ENCODE results near the gene PLEKHM2.

PLEKHM2 gene

DNA sequence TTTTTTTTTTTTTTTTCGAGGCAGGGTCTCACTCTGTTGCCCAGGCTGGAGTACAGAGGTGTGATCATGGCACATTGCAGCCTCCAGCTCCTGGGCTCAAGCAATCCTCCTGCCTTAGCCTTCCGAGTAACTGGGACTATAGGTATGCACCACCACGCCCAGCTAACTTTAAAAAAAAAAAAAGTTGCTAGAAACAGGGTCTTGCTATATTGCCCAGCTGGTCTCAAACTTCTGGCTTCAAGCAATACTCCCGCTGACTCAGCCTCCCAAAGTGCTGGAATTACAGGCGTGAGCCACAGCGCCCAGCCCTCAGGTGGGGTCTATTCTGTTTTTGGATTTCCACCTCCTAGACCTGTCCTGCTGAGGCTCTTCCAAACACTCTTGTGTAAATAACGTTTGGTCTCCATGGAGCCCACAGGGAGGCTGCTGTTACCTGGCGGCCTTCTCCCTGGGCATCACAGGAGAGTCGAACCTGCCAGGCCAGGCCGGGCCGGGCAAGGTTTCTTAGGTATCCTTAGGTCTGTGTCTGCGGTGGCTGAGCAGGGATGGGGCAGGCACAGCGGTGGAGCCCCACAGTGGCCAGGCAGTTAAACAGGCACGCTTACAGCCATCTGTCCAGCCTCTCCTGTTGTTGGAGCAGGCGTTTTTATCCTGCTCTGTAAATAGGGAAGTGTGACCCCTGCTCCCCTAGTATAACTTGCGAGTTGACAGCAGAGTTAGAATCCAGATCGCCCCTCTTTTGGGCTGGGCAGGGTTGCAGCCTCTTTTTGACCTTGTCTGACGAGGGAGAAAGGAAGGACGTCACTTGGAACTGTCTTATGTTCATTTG is 18.8 kb downstream of the PLEKHM2 start:
- DNase-seq (ENCODE audit: low read depth) = no peak

DNA sequence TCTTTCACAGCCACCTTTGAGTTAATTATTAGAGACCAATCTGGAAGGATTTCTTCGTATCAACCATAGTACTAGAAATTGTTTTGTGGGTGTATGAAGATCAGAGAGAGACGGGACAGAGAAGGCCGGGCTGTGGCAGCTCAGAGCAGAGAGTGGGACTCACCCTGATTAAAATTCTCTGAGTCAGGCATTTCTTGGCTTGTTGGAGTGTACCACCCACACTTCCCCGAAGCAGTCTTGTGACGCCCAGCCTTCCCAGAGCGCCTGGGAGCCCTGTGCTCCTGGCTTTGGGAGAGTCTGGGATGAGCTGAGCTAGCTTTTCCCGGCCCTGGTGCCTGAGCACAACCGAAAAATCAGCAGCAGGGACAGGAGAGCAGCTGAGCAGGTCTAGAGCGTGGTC is 19.4 kb downstream of the PLEKHM2 start:
- peak; percentile 98 for DNase-seq (ENCODE audit: low read depth)

- DNase-seq (ENCODE audit: low read depth) = no peak
Measured at GRCh38 chr1:15704526-15705183, 20.5 kb downstream of the PLEKHM2 start.

GRCh38 chr1:15705184-15705566 is 21.1 kb downstream of the PLEKHM2 start:
- DNase-seq (ENCODE audit: low read depth) = no peak

DNA sequence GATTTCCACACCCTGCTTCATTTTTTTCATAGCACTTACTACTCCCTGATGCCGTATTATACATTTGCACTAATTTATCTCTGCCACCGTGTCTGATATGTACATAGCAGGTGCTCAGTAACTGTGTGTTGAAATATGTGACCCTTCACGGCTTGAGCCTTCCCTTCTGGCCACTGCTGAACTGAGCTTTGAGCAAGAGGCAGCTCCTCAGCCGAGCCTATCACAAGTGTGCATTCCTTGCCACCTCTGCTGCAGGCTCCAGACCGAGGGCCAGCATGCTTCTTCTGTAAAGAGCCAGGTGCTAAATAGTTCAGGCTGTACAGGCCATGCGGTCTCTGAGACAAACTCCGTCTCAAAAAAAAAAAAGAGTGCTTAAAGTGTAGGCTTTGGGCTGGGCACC is 22.6 kb downstream of the PLEKHM2 start:
- no peak for DNase-seq (ENCODE audit: low read depth)

GRCh38 chr1:15707239-15707925 is 23.3 kb downstream of the PLEKHM2 start:
- DNase-seq (ENCODE audit: low read depth) = no peak

DNA sequence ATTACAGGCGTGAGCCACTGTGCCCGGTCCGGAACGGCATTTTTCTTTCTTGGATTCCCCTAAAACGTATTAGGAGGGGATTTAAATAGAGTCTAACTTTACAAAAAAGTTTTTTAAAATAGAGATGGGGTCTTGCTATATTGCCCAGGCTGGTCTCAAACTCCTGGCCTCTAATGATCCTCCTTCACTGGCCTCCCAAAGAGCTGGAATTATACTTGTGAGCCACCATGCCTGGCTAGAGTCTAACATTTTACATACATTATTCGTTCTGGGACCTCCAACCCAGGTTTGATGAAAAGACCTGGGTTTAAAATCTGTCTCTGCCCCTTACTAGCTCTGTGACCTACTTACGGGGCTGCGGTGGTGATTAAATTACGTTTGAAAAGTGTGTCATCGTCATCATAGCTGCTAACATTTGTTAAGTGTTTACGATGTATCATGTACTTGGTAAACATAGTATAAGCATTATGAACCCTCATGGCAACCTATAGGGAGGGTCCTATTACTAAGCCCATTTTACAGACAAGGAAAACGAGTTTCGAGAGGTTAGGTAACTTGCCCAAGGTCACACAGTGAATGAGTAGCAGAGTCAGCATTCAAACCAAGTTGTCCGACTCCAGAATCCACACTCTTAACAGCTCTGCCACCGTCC is 24.5 kb downstream of the PLEKHM2 start:
- DNase-seq (ENCODE audit: low read depth) = no peak

DNA sequence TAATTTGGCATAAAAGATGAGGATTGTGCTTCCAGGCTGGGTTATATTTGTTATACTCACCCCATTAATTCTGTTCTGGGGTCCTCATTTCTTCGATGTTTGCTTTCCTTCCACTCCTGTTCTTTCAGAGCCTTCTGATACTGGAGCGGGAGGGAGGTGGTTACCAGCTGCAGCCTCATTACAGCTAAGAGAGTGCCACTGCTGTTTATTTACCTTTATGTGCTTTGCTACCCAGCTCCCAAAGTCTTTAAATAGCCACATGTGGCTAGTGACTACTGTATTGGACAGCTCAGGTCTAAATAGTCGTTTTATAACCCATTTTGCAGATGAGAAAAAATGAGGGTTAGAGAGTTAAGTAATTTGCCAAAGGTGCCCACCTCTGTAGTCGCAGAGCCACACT is 25.1 kb downstream of the PLEKHM2 start:
- DNase-seq (ENCODE audit: low read depth) = no peak

DNA sequence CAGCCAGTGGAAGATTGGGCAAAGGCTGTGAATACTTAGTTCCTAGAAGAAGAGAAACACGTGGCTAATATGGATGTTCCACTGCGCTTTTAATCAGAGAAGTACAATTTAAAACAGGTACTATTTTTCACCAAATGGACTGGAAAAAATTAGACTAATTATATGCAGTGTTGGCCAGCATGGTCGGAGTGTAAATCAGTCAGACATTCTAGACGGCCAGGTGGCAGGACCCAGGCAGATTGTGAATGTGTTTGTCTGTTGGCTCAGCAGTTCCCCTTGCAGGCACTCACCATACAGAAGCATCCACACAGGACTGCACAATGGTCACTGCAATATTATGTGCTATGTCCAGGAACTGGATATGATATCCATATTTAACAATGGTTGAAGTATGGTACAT is 28.0 kb downstream of the PLEKHM2 start:
- DNase-seq (ENCODE audit: low read depth) = no peak

DNA sequence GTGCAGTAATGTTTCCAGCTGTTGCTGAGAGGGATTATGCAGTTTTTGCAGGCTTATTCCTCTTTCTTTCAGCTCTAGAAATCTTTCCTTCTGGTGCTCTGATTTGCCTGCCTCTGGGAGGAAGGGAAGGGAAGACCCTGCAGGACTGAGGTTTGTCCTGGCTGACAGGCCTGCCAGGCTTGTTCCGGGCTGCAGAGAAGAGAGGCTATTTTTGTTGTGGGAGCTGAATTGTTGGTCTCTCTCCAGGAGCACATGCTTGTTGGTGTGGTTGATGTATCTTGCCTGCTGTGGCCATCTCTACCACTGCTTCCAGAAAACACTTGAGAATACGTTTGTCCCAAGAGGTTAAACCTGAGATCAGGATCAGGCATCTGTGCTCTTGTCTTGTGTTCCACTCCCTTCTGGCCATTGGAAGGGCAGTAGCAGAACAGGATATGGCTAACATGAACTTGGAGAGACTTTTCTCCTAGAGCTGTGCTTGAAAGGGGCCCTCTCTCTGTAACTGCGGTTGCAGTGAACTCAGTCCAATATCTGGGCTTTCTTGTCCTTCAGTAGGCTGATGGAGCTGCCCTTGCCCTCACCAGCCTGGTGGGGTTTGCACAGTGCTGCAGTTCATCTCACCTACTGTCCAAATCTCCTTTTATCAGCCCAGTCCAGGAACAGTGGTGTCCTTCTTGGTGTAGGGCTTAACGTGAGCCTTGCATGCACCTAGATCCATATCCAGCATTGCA is 30.5 kb downstream of the PLEKHM2 start:
- peak; percentile 48 for DNase-seq (ENCODE audit: low read depth)

DNA sequence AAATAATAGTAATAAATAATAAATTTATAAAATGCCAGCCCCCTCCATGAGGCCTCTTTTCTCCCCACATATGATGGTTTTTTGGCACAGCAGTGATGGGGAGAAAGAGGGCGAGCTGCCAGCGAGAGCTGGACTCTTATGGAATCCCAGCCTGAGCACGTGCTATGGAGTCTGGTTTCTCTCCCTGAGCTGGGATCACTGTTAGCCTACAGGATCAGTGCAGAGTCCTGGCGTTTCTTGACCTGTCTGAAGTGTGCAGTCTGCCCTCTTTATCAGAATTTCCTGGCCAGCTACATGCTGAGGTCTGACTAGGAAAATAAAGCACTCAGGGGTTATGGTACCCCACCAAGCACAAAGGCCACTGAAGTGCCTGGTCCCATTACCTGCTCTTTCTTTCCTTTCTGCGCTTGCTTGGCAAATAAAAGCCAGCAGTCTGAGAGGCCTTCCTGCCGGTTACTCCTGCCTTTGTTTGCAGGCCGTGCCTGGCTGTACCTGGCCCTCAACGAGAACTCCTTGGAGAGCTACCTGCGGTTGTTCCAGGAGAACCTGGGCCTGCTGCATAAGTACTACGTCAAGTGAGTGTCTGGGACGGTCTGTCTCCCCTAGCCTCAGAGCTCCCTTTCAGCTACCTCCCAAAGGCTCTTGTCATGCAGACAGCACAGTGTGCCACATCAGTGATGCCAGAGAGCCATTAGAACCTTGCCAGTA is 33.5 kb downstream of the PLEKHM2 start:
- no peak for DNase-seq (ENCODE audit: low read depth)

DNA sequence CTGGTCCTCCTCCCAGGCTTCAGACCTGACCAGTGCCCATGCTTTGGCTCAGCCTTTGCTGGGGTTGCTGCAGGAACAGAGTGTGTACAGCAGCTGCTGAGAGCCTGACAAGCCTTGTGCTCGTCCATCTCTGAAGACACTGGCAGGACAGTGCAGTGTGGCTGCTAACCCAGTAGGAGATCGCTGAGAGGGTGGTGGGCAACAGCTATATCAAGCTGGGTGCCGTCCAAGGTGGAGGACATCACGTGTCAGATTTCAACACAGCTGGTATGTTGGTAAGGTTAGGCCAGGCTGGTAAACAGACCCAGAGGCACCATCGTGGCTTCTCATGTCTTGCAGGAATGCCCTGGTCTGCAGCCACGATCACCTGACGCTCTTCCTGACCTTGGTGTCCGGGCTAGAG is 34.1 kb downstream of the PLEKHM2 start:
- no peak for DNase-seq (ENCODE audit: low read depth)

GRCh38 chr1:15719381-15720120 is 35.4 kb downstream of the PLEKHM2 start:
- DNase-seq (ENCODE audit: low read depth) = no peak

DNA sequence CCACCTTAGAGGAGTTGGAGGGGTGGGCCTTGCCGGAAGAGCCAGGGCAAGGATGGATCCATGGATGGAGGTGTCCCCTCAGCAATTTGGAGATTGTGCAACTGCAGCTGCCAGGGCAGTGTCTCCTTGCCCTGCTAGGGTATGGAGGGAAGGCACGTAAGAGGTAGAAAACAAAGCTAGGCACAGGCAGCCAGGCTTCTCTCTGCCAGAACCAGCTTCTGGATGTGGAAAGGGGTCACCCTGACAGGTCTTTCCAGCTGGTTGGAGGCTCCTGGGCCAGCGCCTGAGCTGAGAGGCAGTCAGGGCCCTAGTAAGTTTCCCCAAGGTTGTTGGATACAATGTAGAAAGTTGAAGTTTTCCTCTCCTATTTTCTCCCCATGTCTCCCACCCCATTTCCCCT is 36.7 kb downstream of the PLEKHM2 start:
- no peak for DNase-seq (ENCODE audit: low read depth)

DNA sequence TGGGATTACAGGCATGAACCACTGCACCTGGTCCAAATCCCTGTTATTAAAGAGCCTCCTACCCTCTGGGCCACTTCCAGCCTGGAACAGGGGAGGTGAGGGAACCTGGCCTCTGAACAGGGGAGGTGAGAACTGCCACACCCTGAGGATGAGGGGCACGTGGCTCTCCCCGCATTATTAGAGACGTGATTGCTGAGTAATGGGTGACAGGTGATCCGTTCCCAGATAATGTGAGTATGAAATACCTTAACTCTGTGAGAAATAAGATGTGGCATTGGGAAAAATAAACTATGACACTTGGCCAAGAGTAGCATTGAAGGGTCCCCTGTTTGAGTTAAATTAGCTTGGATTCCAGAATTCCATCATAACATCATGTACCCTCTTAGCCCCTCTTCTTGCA is 38.3 kb downstream of the PLEKHM2 start:
- no peak for DNase-seq (ENCODE audit: low read depth)

DNA sequence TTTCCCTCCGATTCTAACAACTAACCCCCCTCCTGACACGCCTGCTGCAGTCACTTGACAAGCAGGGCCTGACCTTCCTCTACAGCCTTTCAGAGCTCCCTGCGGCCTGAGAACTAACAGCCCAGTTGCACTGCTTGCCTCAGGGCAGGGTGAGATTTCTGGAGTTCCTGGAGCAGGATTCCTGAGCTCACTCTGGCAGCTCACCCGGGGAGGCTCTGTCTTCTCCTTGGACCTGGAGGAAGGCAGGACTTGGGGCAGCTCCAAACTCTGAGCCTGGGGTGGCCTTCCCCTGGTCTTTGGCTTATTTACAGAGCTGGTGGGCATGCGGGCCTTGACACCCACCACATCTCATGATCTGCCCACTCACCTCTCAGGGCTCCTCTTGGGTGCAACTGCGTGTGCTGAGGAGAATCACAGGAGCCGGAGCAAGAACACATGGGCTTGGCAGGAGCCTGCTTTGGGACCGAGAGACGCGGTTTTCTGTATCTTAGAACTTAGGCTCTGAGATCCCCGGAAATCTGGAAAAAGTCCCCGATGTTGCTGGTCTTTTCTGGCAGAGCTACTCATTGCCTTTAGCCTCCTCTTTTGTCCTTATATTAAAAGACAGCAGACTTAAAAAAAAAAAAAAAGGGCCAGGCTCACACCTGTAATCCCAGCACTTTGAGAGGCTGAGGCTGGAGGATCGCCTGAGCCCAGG is 38.9 kb downstream of the PLEKHM2 start:
- DNase-seq (ENCODE audit: low read depth) = no peak

DNA sequence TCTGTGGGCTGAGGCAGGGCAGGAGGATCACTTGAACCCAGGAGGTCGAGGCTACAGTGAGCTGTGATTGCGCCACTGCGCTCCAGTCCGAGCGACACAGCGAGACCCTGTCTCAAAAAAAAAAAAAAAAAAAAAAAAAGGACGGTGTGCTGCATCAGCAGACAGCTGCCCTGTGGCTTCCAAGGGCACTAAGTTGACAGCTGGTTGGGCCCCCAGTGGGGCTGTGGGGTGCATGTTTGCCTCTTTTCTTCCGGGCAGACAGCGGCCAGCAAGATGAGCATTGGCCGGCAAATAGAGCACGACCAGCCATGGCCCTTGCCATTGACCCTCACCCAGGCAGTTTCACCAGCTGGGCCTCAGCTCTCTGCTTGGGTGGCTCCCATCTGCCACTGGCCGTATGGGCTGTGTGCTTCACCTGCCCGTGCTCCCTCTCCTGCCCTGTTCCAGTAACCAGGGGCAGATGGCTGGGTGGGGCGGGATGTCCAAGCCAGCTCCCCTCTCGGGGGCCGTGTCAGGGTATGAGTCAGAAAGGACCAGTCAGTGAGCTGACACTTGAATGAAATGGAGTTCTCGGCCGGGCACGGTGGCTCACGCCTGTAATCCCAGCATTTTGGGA is 39.6 kb downstream of the PLEKHM2 start:
- no peak for DNase-seq (ENCODE audit: low read depth)

- no peak for DNase-seq (ENCODE audit: low read depth)
Measured at GRCh38 chr1:15724949-15725880, 41.1 kb downstream of the PLEKHM2 start.

All from stromal cell of bone marrow (primary cell).